Heart right ventricle (tissue), 16 donors: Measurements from ENCODE around the gene OR51E2. TPM values are rescaled to one million over a fixed set of nuclear protein-coding genes. Genes with fewer than 3 reads are reported as not detected.

ENCODE experiments used
- ATAC-seq, 8 donors: fragments of 200-7000 bp; cut with Tn5 transposase; one replicate each; pipeline ENCODE4 v1.9.1; 2020; ENCODE audit warnings: mild to moderate bottlenecking in 8 of 8, moderate library complexity in 8 of 8, moderate number of reproducible peaks in 1 of 8
- DNase-seq, 2 donors: peaks; one replicate each; pipeline ENCODE4 v3.0.0-alpha.2; 2020
- H3K27ac ChIP-seq, 10 donors: fragments of 200-600 bp; sonication (generic) in 2 of 10; one replicate each; pipeline versions ENCODE4 v1.5.0 to v1.8.0; 2020 to 2022; ENCODE audit warnings: mild to moderate bottlenecking in 3 of 10
- H3K27me3 ChIP-seq, 7 donors: fragments of 200-600 bp; one replicate each; pipeline ENCODE4 v1.8.0; 2021 to 2022; ENCODE audit warnings: mild to moderate bottlenecking in 2 of 7
- H3K36me3 ChIP-seq, 9 donors: fragments of 200-600 bp; sonication (generic) in 1 of 9; one replicate each; pipeline versions ENCODE4 v1.5.0 to v1.8.0; 2020 to 2022; ENCODE audit warnings: mild to moderate bottlenecking in 2 of 9
- H3K4me1 ChIP-seq, 9 donors: fragments of 200-600 bp; sonication (generic) in 1 of 9; one replicate each; pipeline versions ENCODE4 v1.5.0 to v1.8.0; 2020 to 2022; ENCODE audit warnings: mild to moderate bottlenecking in 4 of 9
- H3K4me3 ChIP-seq, 10 donors: fragments of 200-600 bp; sonication (generic) in 2 of 10; one replicate each; pipeline versions ENCODE4 v1.5.0 to v1.8.0; 2020 to 2022; ENCODE audit warnings: mild to moderate bottlenecking in 7 of 10, moderate library complexity in 2 of 10
- H3K9me3 ChIP-seq, 11 donors: fragments of 200-600 bp in 10 of 11; sonication (generic) in 2 of 11; one replicate each; pipeline versions ENCODE4 v1.5.0 to v1.8.0; 2013 to 2022; ENCODE audit warnings: mild to moderate bottlenecking in 2 of 11, control low read depth in 1 of 11, moderate library complexity in 1 of 11
- WGBS, 2 donors: extraction: QIAGEN DNeasy Blood & Tissue Kit; methylation state at CpG; one replicate each; pipeline ENCODE4 v1.1.7; 2013; ENCODE audit warnings: inconsistent platforms in 1 of 2; 5-methylcytosine and 5-hydroxymethylcytosine counted together
- intact Hi-C, 10 donors: fragments of 100-400 bp; cut with DNase I; formaldehyde crosslinking; loops; one replicate each; pipeline versions ENCODE4 v1.11.1 to v1.14.2; 2022
- polyA plus RNA-seq, 2 donors: library from polyadenylated mRNA; stranded (reverse); fragments of 200-250 nt; gene quantifications; one replicate each; pipeline ENCODE4 v1.2.3, GENCODE V29; 2013
- total RNA-seq, 10 donors: library from RNA; stranded (reverse); fragmentation: NEBNext Ultra II Directional in 3 of 10; extraction: Animal tissue kit (Norgen Biotek cat#: 25700) in 3 of 10; gene quantifications; one replicate each; pipeline versions ENCODE4 v1.2.1 to v1.2.4, GENCODE V29; 2021 to 2023
- TF ChIP-seq, protein P1 (sequence below), 9 donors: fragments of 200-600 bp; sonication (generic) in 2 of 9; IDR thresholded peaks; one replicate each; pipeline versions ENCODE4 v1.5.0 to v1.8.0; 2021 to 2022; ENCODE audit warnings: antibody characterized with exemption in 9 of 9, mild to moderate bottlenecking in 5 of 9, moderate library complexity in 1 of 9
- donor health status: Arrhythmogenic right ventricular cardiomyopathy.
- donor health status: ischemic (EF 13 %, LVEDD 7.1; RV severe dilation, severe dysfunction).
- donor health status: healthy with polysubstance abuse.
- donor health status: DM: no; HTN: yes; CAD: no.
- donor health status: DM: no; HTN: no; CAD: no.
- donor health status: ischemic (EF 25% LVEDD 6.9; RV normal size, moderate dysfunction).
- donor health status: ischemic (EF 25% LVEDD 5.7; RV mildly dilated, moderate dysfunction).
- donor health status: healthy.
- donor health status: DM: yes; HTN: yes; CAD: no.
- donor health status: Ischemic cardiomyopathy.
- donor health status: ischemic (EF 35%, LVEDD 5.7; RV mildly dilated, moderate dysfunction).
- donor health status: nonischemic (EF 11% LVEDD 7.7; RV severe dilation, severe dysfunction).
- donor health status: DM: yes; HTN: yes; CAD: no.
- donor health status: PGD.
- donor health status: ischemic (EF 29% LVEDD 5.4; RV normal size, mild dysfunction).
- donor health status: nonischemic (EF 23%, LVEDD 6.1; RV moderate dilation, normal function).

OR51E2 gene
- total and polyA plus RNA-seq, 12 donors: 0.07 to 0.25 (median 0.16) TPM; not detected in 6

DNA sequence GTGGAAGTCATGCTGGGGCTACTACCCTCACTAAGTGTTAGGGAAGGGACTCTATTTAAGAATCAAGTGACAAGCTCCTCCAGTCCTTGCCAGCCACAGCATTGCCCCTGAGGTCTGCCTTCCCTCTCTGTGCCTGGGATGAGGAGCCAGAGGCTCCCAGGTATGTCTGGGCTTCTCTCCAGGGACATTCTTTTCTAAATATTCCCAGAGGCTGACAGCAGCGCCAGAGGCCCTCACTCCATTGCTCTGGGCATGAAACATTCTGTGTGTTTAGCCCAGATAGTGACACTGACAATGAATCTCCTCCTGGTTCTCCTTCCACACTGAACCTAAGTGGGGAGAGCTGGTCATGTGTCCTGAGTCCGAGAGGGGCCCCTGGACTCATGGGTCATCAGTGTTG, 51.7 kb downstream of the OR51E2 start:
- WGBS, 2 donors: 42 to 44% methylated on average over 2 of the region's 2 CpGs
- Histone ChIP-seq H3K27me3 (no peaks in the 10 kb centered on the region), H3K9me3 (no peaks in the 10 kb centered on the region), H3K36me3 (no peaks in the 10 kb centered on the region), H3K4me1 (peaks cover 4 to 78% (median 49%) of the 10 kb centered on the region in 9 donors), H3K27ac (peak overlapping the region; percentile 29 to 91 (median 73)), H3K4me3 (peak overlapping the region in 7 of 10 donors; percentile 11 to 58 (median 50))
- TF ChIP-seq, protein P1, sequence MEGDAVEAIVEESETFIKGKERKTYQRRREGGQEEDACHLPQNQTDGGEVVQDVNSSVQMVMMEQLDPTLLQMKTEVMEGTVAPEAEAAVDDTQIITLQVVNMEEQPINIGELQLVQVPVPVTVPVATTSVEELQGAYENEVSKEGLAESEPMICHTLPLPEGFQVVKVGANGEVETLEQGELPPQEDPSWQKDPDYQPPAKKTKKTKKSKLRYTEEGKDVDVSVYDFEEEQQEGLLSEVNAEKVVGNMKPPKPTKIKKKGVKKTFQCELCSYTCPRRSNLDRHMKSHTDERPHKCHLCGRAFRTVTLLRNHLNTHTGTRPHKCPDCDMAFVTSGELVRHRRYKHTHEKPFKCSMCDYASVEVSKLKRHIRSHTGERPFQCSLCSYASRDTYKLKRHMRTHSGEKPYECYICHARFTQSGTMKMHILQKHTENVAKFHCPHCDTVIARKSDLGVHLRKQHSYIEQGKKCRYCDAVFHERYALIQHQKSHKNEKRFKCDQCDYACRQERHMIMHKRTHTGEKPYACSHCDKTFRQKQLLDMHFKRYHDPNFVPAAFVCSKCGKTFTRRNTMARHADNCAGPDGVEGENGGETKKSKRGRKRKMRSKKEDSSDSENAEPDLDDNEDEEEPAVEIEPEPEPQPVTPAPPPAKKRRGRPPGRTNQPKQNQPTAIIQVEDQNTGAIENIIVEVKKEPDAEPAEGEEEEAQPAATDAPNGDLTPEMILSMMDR (IDR thresholded peaks at IDR 0.05): no peak
- ATAC-seq (peak in 7 of 8 donors; percentile 9 to 92 (median 74)), DNase-seq (peak; percentile 26 to 31)
- intact Hi-C loops: loop anchor here in 1 of 10 donors (10.0 kb wide), 1 partner anchor 461 kb away; no protein-coding TSS in a partner anchor

GRCh38 chr11:4644233-4644632, 53.4 kb downstream of the OR51E2 start:
- H3K4me1 ChIP-seq: peaks cover 4 to 70% (median 49%) of the 10 kb centered on the region in 9 donors
- TF ChIP-seq, protein P1 (IDR thresholded peaks at IDR 0.05): no peak

DNA sequence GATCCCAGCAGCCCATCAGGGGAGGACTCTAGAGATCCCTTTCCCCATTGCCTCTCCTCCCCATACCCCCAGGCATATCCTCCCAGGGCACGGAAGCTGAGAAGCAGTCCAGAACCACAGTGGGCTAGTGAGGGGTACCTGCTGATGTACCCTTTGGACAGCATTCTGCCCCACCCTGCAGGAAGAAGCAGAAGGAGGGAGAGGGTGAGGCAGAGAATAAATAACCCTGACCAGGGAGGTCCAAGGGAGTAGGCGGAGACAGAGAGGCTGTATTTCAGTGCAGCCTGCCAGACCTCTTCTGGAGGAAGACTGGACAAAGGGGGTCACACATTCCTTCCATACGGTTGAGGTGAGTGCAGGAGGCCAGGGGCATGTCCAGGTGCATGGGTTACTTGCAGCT, 54.0 kb downstream of the OR51E2 start, which contains the start of gene OR51E1:
OR51E1 (plus strand) TSS at position 301 of the 400 bp plus-strand sequence. CDS start 8,545 bp downstream, outside the sequence.
- Histone ChIP-seq H3K27ac (peak within 1 kb of the TSS; percentile 13 to 91 (median 82)), H3K27me3 (no peaks in the 10 kb centered on the region), H3K36me3 (no peaks in the 10 kb centered on the region), H3K4me1 (peaks cover 4 to 64% (median 44%) of the 10 kb centered on the region in 9 donors), H3K4me3 (peak within 1 kb of the TSS in 9 of 10 donors; percentile 21 to 58 (median 49)), H3K9me3 (no peaks in the 10 kb centered on the region)
- DNase-seq: no peak
- intact Hi-C loops: loop anchor here in 1 of 10 donors (10.0 kb wide), 1 partner anchor 459 kb away; no protein-coding TSS in a partner anchor
- WGBS, 2 donors: 56 to 68% methylated on average over 3 of the region's 3 CpGs
- ATAC-seq: peak in 6 of 8 donors; percentile 15 to 62 (median 32)
- TF ChIP-seq, protein P1 (IDR thresholded peaks at IDR 0.05): no peak

More at GRCh38 chr11:4644233-4644632, 53.4 kb downstream of the OR51E2 start:
- WGBS, 2 donors: 48 to 56% methylated on average over 4 of the region's 4 CpGs
- Histone ChIP-seq H3K36me3 (no peaks in the 10 kb centered on the region), H3K4me3 (peak overlapping the region in 9 of 10 donors; percentile 21 to 58 (median 49)), H3K27ac (peak overlapping the region in 9 of 10 donors; percentile 31 to 91 (median 82)), H3K27me3 (no peaks in the 10 kb centered on the region), H3K9me3 (no peaks in the 10 kb centered on the region)
- intact Hi-C loops: loop anchor here in 1 of 10 donors (10.0 kb wide), 1 partner anchor 459 kb away; no protein-coding TSS in a partner anchor
- peak in 1 of 8 donors; percentile 31 for ATAC-seq
- no peak for DNase-seq

DNA sequence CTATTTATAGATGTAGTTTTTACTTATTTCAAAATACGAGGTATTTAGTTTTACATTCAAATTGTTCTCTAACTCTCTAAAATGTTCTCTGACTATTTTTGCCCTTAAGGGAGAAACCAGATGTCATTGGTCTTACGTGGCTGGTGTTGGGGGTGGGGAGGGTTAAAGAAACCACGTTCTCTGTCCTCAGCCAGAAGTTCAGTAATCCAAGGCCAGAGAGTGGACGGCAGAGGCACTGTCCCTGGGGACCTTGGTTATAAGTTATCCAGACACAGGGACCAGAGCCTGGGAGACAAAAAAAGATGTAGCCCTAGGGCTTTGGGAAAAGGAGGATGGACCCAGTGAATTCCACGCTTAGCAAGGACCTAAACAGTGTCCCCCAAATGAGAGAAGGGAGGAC, 54.6 kb downstream of the OR51E2 start:
- ATAC-seq (peak; percentile 62 to 90 (median 78)), DNase-seq (peak; percentile 40 to 85)
- Histone ChIP-seq H3K27me3 (no peaks in the 10 kb centered on the region), H3K4me3 (peak overlapping the region in 6 of 10 donors; percentile 34 to 58 (median 51)), H3K36me3 (no peaks in the 10 kb centered on the region), H3K9me3 (no peaks in the 10 kb centered on the region), H3K4me1 (peaks cover 4 to 59% (median 38%) of the 10 kb centered on the region in 9 donors), H3K27ac (peak overlapping the region in 9 of 10 donors; percentile 64 to 91 (median 82))
- TF ChIP-seq, protein P1 (IDR thresholded peaks at IDR 0.05): no peak
- WGBS, 2 donors: 18 to 30% methylated on average over 5 of the region's 5 CpGs
- intact Hi-C loops: loop anchor here in 1 of 10 donors (10.0 kb wide), 1 partner anchor 458 kb away; no protein-coding TSS in a partner anchor
